Brain pericyte (primary cell): ENCODE results near the gene ZIC1.

Experiments used
- DNase-seq: peaks from one replicate; pipeline ENCODE4 v3.0.0-alpha.2; 2012; ENCODE audit warnings: low read depth, low spot score

The ZIC1 gene

GRCh38 chr3:147410116-147410525 lies 956 bp downstream of the ZIC1 start:
- no peak for DNase-seq

- no peak for DNase-seq
Measured at GRCh38 chr3:147410526-147411237, 1.5 kb downstream of the ZIC1 start.

GRCh38 chr3:147411238-147411814 lies 2.2 kb downstream of the ZIC1 start:
- DNase-seq, result no peak

GRCh38 chr3:147411815-147412241 lies 2.7 kb downstream of the ZIC1 start:
- DNase-seq, result no peak

- no peak for DNase-seq
Measured at GRCh38 chr3:147412261-147412916, 3.2 kb downstream of the ZIC1 start.

GRCh38 chr3:147412917-147413685 lies 3.9 kb downstream of the ZIC1 start:
- DNase-seq, result no peak

- no peak for DNase-seq
Measured at GRCh38 chr3:147413686-147414389, 4.7 kb downstream of the ZIC1 start.

- no peak for DNase-seq
Measured at GRCh38 chr3:147414390-147415138, 5.4 kb downstream of the ZIC1 start.

- no peak for DNase-seq
Measured at GRCh38 chr3:147415286-147415685, 6.1 kb downstream of the ZIC1 start.

- no peak for DNase-seq
Measured at GRCh38 chr3:147415874-147416273, 6.7 kb downstream of the ZIC1 start.

GRCh38 chr3:147416931-147417330 lies 7.8 kb downstream of the ZIC1 start:
- DNase-seq, result no peak

- no peak for DNase-seq
Measured at GRCh38 chr3:147417551-147418295, 8.6 kb downstream of the ZIC1 start.

GRCh38 chr3:147418371-147418781 lies 9.2 kb downstream of the ZIC1 start:
- DNase-seq, result no peak

GRCh38 chr3:147418808-147419701 lies 9.9 kb downstream of the ZIC1 start:
- peak; percentile 97 for DNase-seq

- DNase-seq, result peak; percentile 36
Measured at GRCh38 chr3:147419781-147420224, 10.6 kb downstream of the ZIC1 start.

- DNase-seq, result peak; percentile 36
Measured at GRCh38 chr3:147420353-147421183, 11.4 kb downstream of the ZIC1 start.

- peak; percentile 77 for DNase-seq
Measured at GRCh38 chr3:147421184-147421912, 12.2 kb downstream of the ZIC1 start.
